ENCODE measurements around the gene OR13G1. TPM values are rescaled to one million over a fixed set of nuclear protein-coding genes. Genes with fewer than 3 reads are reported as not detected.

Gene OR13G1
- total and polyA plus RNA-seq, 2 donors (not counting 1 experiment from before 2014, with no cell fraction given): not detected

- no peak for DNase-seq (ENCODE audit: low read depth in 2 of 2)
- Histone ChIP-seq H3K4me3 (replicated peaks in 1 of 4; ENCODE audit: control extremely low read depth in 1 of 4, insufficient read depth in 1 of 4, low read depth in 3 of 4, low read length in 4 of 4) (no peak overlapping the region), H3K27ac (ENCODE audit: insufficient read depth, low read length) (no peak overlapping the region), H3K36me3 (ENCODE audit: control insufficient read depth, insufficient read depth, low read length) (no peaks in the 10 kb centered on the region), H4K20me1 (ENCODE audit: control insufficient read depth, extremely low read depth, insufficient read depth, low read length) (no peaks in the 10 kb centered on the region), H3K4me2 (ENCODE audit: extremely low read depth, insufficient read depth, low read length) (no peak overlapping the region), H3K27me3 (ENCODE audit: control insufficient read depth, insufficient read depth, low read length) (no peaks in the 10 kb centered on the region), H2AFZ (ENCODE audit: low read length) (no peak overlapping the region), H3K9me3 (ENCODE audit: control insufficient read depth, insufficient read depth, low read depth, low read length) (no peaks in the 10 kb centered on the region), H3K9ac (ENCODE audit: insufficient read depth, low read length) (no peak overlapping the region), H3K4me1 (ENCODE audit: control insufficient read depth, extremely low read depth, insufficient read depth, low read length) (no peaks in the 10 kb centered on the region), H3K79me2 (ENCODE audit: control insufficient read depth, insufficient read depth, low read length) (no peaks in the 10 kb centered on the region)
- no peak for TF ChIP-seq CTCF (conservative IDR thresholded peaks at IDR 0.05 in 1 of 2, IDR thresholded peaks at IDR 0.05 in 1 of 2; ENCODE audit: low read depth in 1 of 2, low read length in 2 of 2)
- TF ChIP-seq EZH2 (IDR thresholded peaks at IDR 0.05; ENCODE audit: low read length, missing control alignments): no peak
Observed at GRCh38 chr1:247638781-247639180, 40.8 kb downstream of the OR13G1 start.

GRCh38 chr1:247638011-247638410 lies 41.5 kb downstream of the OR13G1 start:
- no peak overlapping the region for H3K9ac ChIP-seq (ENCODE audit: insufficient read depth, low read length)
- H3K4me1 ChIP-seq (ENCODE audit: control insufficient read depth, extremely low read depth, insufficient read depth, low read length): no peaks in the 10 kb centered on the region
- H3K36me3 ChIP-seq (ENCODE audit: control insufficient read depth, insufficient read depth, low read length): no peaks in the 10 kb centered on the region
- no peak overlapping the region for H3K4me3 ChIP-seq (replicated peaks in 1 of 4; ENCODE audit: control extremely low read depth in 1 of 4, insufficient read depth in 1 of 4, low read depth in 3 of 4, low read length in 4 of 4)
- H2AFZ ChIP-seq (ENCODE audit: low read length): no peak overlapping the region
- no peak overlapping the region for H3K27ac ChIP-seq (ENCODE audit: insufficient read depth, low read length)
- H4K20me1 ChIP-seq (ENCODE audit: control insufficient read depth, extremely low read depth, insufficient read depth, low read length): no peaks in the 10 kb centered on the region
- no peaks in the 10 kb centered on the region for H3K9me3 ChIP-seq (ENCODE audit: control insufficient read depth, insufficient read depth, low read depth, low read length)
- H3K4me2 ChIP-seq (ENCODE audit: extremely low read depth, insufficient read depth, low read length): no peak overlapping the region
- TF ChIP-seq EZH2 (IDR thresholded peaks at IDR 0.05; ENCODE audit: low read length, missing control alignments) (no peak), CTCF (conservative IDR thresholded peaks at IDR 0.05 in 1 of 2, IDR thresholded peaks at IDR 0.05 in 1 of 2; ENCODE audit: low read depth in 1 of 2, low read length in 2 of 2) (no peak)
- H3K27me3 ChIP-seq (ENCODE audit: control insufficient read depth, insufficient read depth, low read length): no peaks in the 10 kb centered on the region
- DNase-seq (ENCODE audit: low read depth in 2 of 2): no peak
- H3K79me2 ChIP-seq (ENCODE audit: control insufficient read depth, insufficient read depth, low read length): no peaks in the 10 kb centered on the region

GRCh38 chr1:247627951-247628350 lies 51.6 kb downstream of the OR13G1 start:
- no peaks in the 10 kb centered on the region for H3K79me2 ChIP-seq (ENCODE audit: control insufficient read depth, insufficient read depth, low read length)
- no peaks in the 10 kb centered on the region for H3K4me1 ChIP-seq (ENCODE audit: control insufficient read depth, extremely low read depth, insufficient read depth, low read length)
- H3K4me3 ChIP-seq (replicated peaks in 1 of 4; ENCODE audit: control extremely low read depth in 1 of 4, insufficient read depth in 1 of 4, low read depth in 3 of 4, low read length in 4 of 4): no peak overlapping the region
- H3K9me3 ChIP-seq (ENCODE audit: control insufficient read depth, insufficient read depth, low read depth, low read length): no peaks in the 10 kb centered on the region
- DNase-seq (ENCODE audit: low read depth in 2 of 2): no peak
- no peaks in the 10 kb centered on the region for H4K20me1 ChIP-seq (ENCODE audit: control insufficient read depth, extremely low read depth, insufficient read depth, low read length)
- TF ChIP-seq CTCF (conservative IDR thresholded peaks at IDR 0.05 in 1 of 2, IDR thresholded peaks at IDR 0.05 in 1 of 2; ENCODE audit: low read depth in 1 of 2, low read length in 2 of 2) (no peak), EZH2 (IDR thresholded peaks at IDR 0.05; ENCODE audit: low read length, missing control alignments) (no peak)
- no peaks in the 10 kb centered on the region for H3K36me3 ChIP-seq (ENCODE audit: control insufficient read depth, insufficient read depth, low read length)
- H3K27ac ChIP-seq (ENCODE audit: insufficient read depth, low read length): no peak overlapping the region
- H3K4me2 ChIP-seq (ENCODE audit: extremely low read depth, insufficient read depth, low read length): no peak overlapping the region
- no peak overlapping the region for H2AFZ ChIP-seq (ENCODE audit: low read length)
- H3K9ac ChIP-seq (ENCODE audit: insufficient read depth, low read length): no peak overlapping the region
- no peaks in the 10 kb centered on the region for H3K27me3 ChIP-seq (ENCODE audit: control insufficient read depth, insufficient read depth, low read length)

Other genes starting within 250 kb of the OR13G1 start
- gene OR2B11, start 221.6 kb downstream of the OR13G1 start, total RNA-seq: not detected in 2 replicates
- gene OR2B11, start 221.6 kb downstream of the OR13G1 start, polyA plus RNA-seq: not detected in 2 replicates
- gene OR2C3, start 143.3 kb downstream of the OR13G1 start, total RNA-seq: not detected in 2 replicates
- gene OR2C3, start 143.3 kb downstream of the OR13G1 start, polyA plus RNA-seq: not detected in 2 replicates
- not detected in 2 replicates for gene GCSAML, start 130.6 kb downstream of the OR13G1 start, total RNA-seq
- gene GCSAML, start 130.6 kb downstream of the OR13G1 start, polyA plus RNA-seq: not detected in 2 replicates
- not detected in 2 replicates for gene OR2G2, start 91.4 kb downstream of the OR13G1 start, total RNA-seq
- not detected in 2 replicates for gene OR2G2, start 91.4 kb downstream of the OR13G1 start, polyA plus RNA-seq
- not detected in 2 replicates for gene OR2G3, start 74.2 kb downstream of the OR13G1 start, total RNA-seq
- not detected in 2 replicates for gene OR2G3, start 74.2 kb downstream of the OR13G1 start, polyA plus RNA-seq
- not detected in 2 replicates for gene OR6F1, start 36.9 kb upstream of the OR13G1 start, total RNA-seq
- gene OR6F1, start 36.9 kb upstream of the OR13G1 start, polyA plus RNA-seq: not detected in 2 replicates
- not detected in 2 replicates for gene OR14K1, start 58.9 kb upstream of the OR13G1 start, total RNA-seq
- gene OR14K1, start 58.9 kb upstream of the OR13G1 start, polyA plus RNA-seq: not detected in 2 replicates
- not detected in 2 replicates for gene OR14A2, start 68.4 kb upstream of the OR13G1 start, total RNA-seq
- not detected in 2 replicates for gene OR14A2, start 68.4 kb upstream of the OR13G1 start, polyA plus RNA-seq
- gene OR1C1, start 80.8 kb upstream of the OR13G1 start, total RNA-seq: not detected in 2 replicates
- not detected in 2 replicates for gene OR1C1, start 80.8 kb upstream of the OR13G1 start, polyA plus RNA-seq
- gene OR14A16, start 144.4 kb upstream of the OR13G1 start, total RNA-seq: not detected in 2 replicates
- not detected in 2 replicates for gene OR14A16, start 144.4 kb upstream of the OR13G1 start, polyA plus RNA-seq
- not detected in 2 replicates for gene OR11L1, start 162.2 kb upstream of the OR13G1 start, total RNA-seq
- gene OR11L1, start 162.2 kb upstream of the OR13G1 start, polyA plus RNA-seq: not detected in 2 replicates
- gene TRIM58, start 177.4 kb upstream of the OR13G1 start, total RNA-seq: under 0.01 and 0.50 TPM in 2 replicates
- 0.47 and 3.5 TPM in 2 replicates for gene TRIM58, start 177.4 kb upstream of the OR13G1 start, polyA plus RNA-seq
- not detected in 2 replicates for gene OR2W3, start 215.8 kb upstream of the OR13G1 start, total RNA-seq
- gene OR2W3, start 215.8 kb upstream of the OR13G1 start, polyA plus RNA-seq: 0.42 and 3.2 TPM in 2 replicates
- not detected in 2 replicates for gene OR2T8, start 240.5 kb upstream of the OR13G1 start, total RNA-seq
- 0.09 TPM in 1 of 2 replicates, not detected in the other for gene OR2T8, start 240.5 kb upstream of the OR13G1 start, polyA plus RNA-seq
- not detected in 2 replicates for gene OR2AJ1, start 245.2 kb upstream of the OR13G1 start, total RNA-seq
- not detected in 2 replicates for gene OR2AJ1, start 245.2 kb upstream of the OR13G1 start, polyA plus RNA-seq